K562 (cell line): ENCODE results near the gene GCGR. TPM values are rescaled to one million over a fixed set of nuclear protein-coding genes. Genes with fewer than 3 reads are reported as not detected.
A peak's percentile ranks its signal among the peaks of the same experiment; 100 is the strongest.

Experiments used
- ATAC-seq: fragments of 200-7000 bp; cut with Tn5 transposase; 3 replicates; pipeline ENCODE4 v1.9.1; 2020; ENCODE audit warnings: moderate library complexity
- BruUV-seq: library from RNA; stranded (reverse); fragments of 400-500 nt; replicated peaks from 2 replicates; lab custom pipeline; 2021; lab: Mats Ljungman, UMichigan
- CTCF ChIA-PET: fragments of 300-600 bp; formaldehyde crosslinking; extraction: SDS; loops from one replicate; lab custom pipeline; 2021; ENCODE audit warnings: low intra/inter-chr PET ratio; lab: Yijun Ruan, JAX
- POLR2A ChIA-PET: fragments of 300-600, 350-650 bp; sonication (Branson Sonifier 250); formaldehyde crosslinking; extraction: SDS; loops from one replicate; lab custom pipeline; 2021; ENCODE audit warnings: antibody characterized with exemption, inconsistent platforms; lab: Yijun Ruan, JAX
- DNase-seq, 4 experiments: peaks; one replicate each; pipeline versions ENCODE4 v3.0.0 to v3.0.0-alpha.2; 2011 to 2018; ENCODE audit warnings: low spot score in 3 of 4, mixed read lengths in 3 of 4; ENCODE audit errors: extremely low read depth in 1 of 4
- FAIRE-seq: peaks from 2 replicates; lab custom pipeline; 2011; peaks lifted over from hg19 to GRCh38; lab: Jason Lieb, UNC
- H2AFZ ChIP-seq: 2 replicates; pipeline ENCODE4 v1.6.0; 2011; ENCODE audit warnings: low read depth, low read length, control low read depth, inconsistent platforms
- H3K27ac ChIP-seq: fragments of 200-600 bp; 3 replicates; pipeline ENCODE4 v1.8.0; 2011; ENCODE audit warnings: low read depth, mild to moderate bottlenecking, control low read depth, inconsistent platforms, low read length, moderate library complexity, mixed read lengths; ENCODE audit errors: extremely low read depth
- H3K27me3 ChIP-seq, 2 experiments: fragments of 300-600 bp in 1 of 2; 2 replicates in 1 of 2; 3 replicates in 1 of 2; pipeline versions ENCODE4 v1.6.0 to v1.8.0; 2011; ENCODE audit warnings: inconsistent platforms in 2 of 2, low read length in 2 of 2, mild to moderate bottlenecking in 1 of 2, mixed read lengths in 1 of 2, moderate library complexity in 1 of 2; ENCODE audit not compliant: control insufficient read depth in 2 of 2, insufficient read depth in 2 of 2
- H3K36me3 ChIP-seq: fragments of 300-600 bp; 3 replicates; pipeline ENCODE4 v1.8.0; 2011; ENCODE audit warnings: mild to moderate bottlenecking, low read length, inconsistent platforms; ENCODE audit not compliant: control insufficient read depth, insufficient read depth
- H3K4me1 ChIP-seq, 2 experiments: fragments of 200-600 bp in 1 of 2; replicated peaks in 1 of 2; 2 replicates in 1 of 2; 3 replicates in 1 of 2; pipeline versions ENCODE4 v1.5.1 to v1.8.0; 2011; ENCODE audit warnings: inconsistent platforms in 2 of 2, low read length in 2 of 2, mild to moderate bottlenecking in 1 of 2, mixed read lengths in 1 of 2, moderate library complexity in 1 of 2; ENCODE audit not compliant: control insufficient read depth in 2 of 2, insufficient read depth in 2 of 2
- H3K4me2 ChIP-seq: 2 replicates; pipeline ENCODE4 v1.6.1; 2011; ENCODE audit warnings: low read length, control low read depth, inconsistent platforms, mixed read lengths; ENCODE audit not compliant: insufficient read depth
- H3K4me3 ChIP-seq: fragments of 200-600 bp; sonication (generic), shearing (Covaris generic); 2 replicates; pipeline ENCODE4 v1.5.1; 2016; ENCODE audit warnings: control low read depth, inconsistent platforms
- H3K79me2 ChIP-seq: fragments of 200-600 bp; 3 replicates; pipeline ENCODE4 v1.8.0; 2011; ENCODE audit warnings: low read length, inconsistent platforms; ENCODE audit not compliant: control insufficient read depth, insufficient read depth
- H3K9ac ChIP-seq, 2 experiments: 2 replicates each; pipeline versions ENCODE4 v1.6.0 to v1.6.1; 2011; ENCODE audit warnings: low read depth in 2 of 2, low read length in 2 of 2, control low read depth in 1 of 2, inconsistent platforms in 1 of 2, mild to moderate bottlenecking in 1 of 2, mixed read lengths in 1 of 2; ENCODE audit not compliant: insufficient read depth in 1 of 2
- H3K9me1 ChIP-seq: one replicate; pipeline ENCODE4 v1.6.0; 2011; ENCODE audit warnings: inconsistent platforms, mild to moderate bottlenecking, low read length, moderate library complexity; ENCODE audit not compliant: control insufficient read depth, insufficient read depth
- H3K9me3 ChIP-seq: replicated peaks from 2 replicates; pipeline ENCODE4 v1.5.1; 2011; ENCODE audit warnings: low read depth, low read length, inconsistent platforms; ENCODE audit not compliant: control insufficient read depth, insufficient read depth
- H4K20me1 ChIP-seq: replicated peaks from 2 replicates; pipeline ENCODE4 v1.6.1; 2011; ENCODE audit warnings: low read length, inconsistent platforms, mixed read lengths; ENCODE audit not compliant: control insufficient read depth, insufficient read depth
- BRCA1 ChIP-seq, 2 experiments: fragments of 450-650 bp in 1 of 2; sonication (generic) in 1 of 2; formaldehyde crosslinking in 1 of 2; IDR thresholded peaks; 2 replicates each; pipeline versions ENCODE4 v1.5.0 to v1.6.1; 2017 to 2020; ENCODE audit warnings: mild to moderate bottlenecking in 1 of 2, missing genetic modification reagents in 1 of 2
- CBFB ChIP-seq: sonication (generic); formaldehyde crosslinking; IDR thresholded peaks from 2 replicates; pipeline ENCODE4 v1.4.0; 2020; ENCODE audit warnings: mild to moderate bottlenecking, missing genetic modification reagents
- CBX1 ChIP-seq: sonication (generic); IDR thresholded peaks from 2 replicates; pipeline ENCODE4 v1.6.1; 2016; ENCODE audit warnings: antibody characterized with exemption, low read depth, mild to moderate bottlenecking
- EHMT2 ChIP-seq: fragments of 450-650 bp; IDR thresholded peaks from 2 replicates; pipeline ENCODE4 v1.6.1; 2018; ENCODE audit warnings: antibody characterized with exemption
- HOXB6 ChIP-seq: fragments of 250-450 bp; sonication (Bioruptor Pico); IDR thresholded peaks from 2 replicates; pipeline ENCODE4 v1.5.1; 2022; ENCODE audit warnings: mild to moderate bottlenecking, borderline replicate concordance
- NR2C1 ChIP-seq, 2 experiments: fragments of 450-650 bp; IDR thresholded peaks; 2 replicates each; pipeline ENCODE4 v1.6.1; 2017; ENCODE audit warnings: mild to moderate bottlenecking in 2 of 2, antibody characterized with exemption in 1 of 2, inconsistent platforms in 1 of 2, missing compliant biosample characterization in 1 of 2, missing genetic modification characterization in 1 of 2
- OTX1 ChIP-seq: fragments of 450-650 bp; formaldehyde crosslinking; IDR thresholded peaks from 2 replicates; pipeline ENCODE4 v1.4.0; 2022; ENCODE audit warnings: mild to moderate bottlenecking
- TBP ChIP-seq: optimal IDR thresholded peaks from 2 replicates; pipeline ENCODE3; 2011; ENCODE audit warnings: low read depth, low read length, improper control_type of control experiment
- ZC3H8 ChIP-seq: fragments of 450-650 bp; IDR thresholded peaks from 2 replicates; pipeline ENCODE4 v1.6.1; 2017
- ZNF586 ChIP-seq: fragments of 450-650 bp; formaldehyde crosslinking; conservative IDR thresholded peaks from 2 replicates; pipeline ENCODE4 v1.4.0; 2020; ENCODE audit warnings: mild to moderate bottlenecking, moderate library complexity
- WGBS: fragments of 100-300 bp; shearing (Covaris generic); methylation state at CpG from one replicate; pipeline ENCODE4 v1.1.6; 2016; ENCODE audit warnings: low coverage, mixed read lengths; ENCODE audit not compliant: insufficient coverage; ENCODE audit errors: missing lambda C conversion rate; 5-methylcytosine and 5-hydroxymethylcytosine counted together
- in situ Hi-C: fragments of 300-500 bp; cut with MboI; formaldehyde crosslinking; loops from 4 replicates; pipeline ENCODE4 v1.15.0; 2018; ENCODE audit warnings: inconsistent platforms, mixed read lengths
- intact Hi-C: fragments of 100-400 bp; cut with micrococcal nuclease; formaldehyde crosslinking; loops from 2 replicates; pipeline ENCODE4 v1.14.2; 2022
- polyA plus RNA-seq, 8 experiments: library from polyadenylated mRNA; depleted of rRNA in 4 of 8; stranded (reverse) in 5 of 8; unstranded in 3 of 8; fragments of >200 nt; fragmentation: Nextera tagmentation in 2 of 8; fragmentation: Illumina TruSeq in 1 of 8; extraction: Ambion mirVana in 2 of 8; extraction: Trizol in 1 of 8; gene quantifications; 2 replicates each; pipeline versions ENCODE4 v1.2.1 to v1.2.3, GENCODE V29; 2011 to 2014; ENCODE audit warnings: inconsistent platforms in 1 of 8, missing spikeins in 1 of 8
- total RNA-seq, 7 experiments: library from RNA; depleted of rRNA in 6 of 7; stranded (reverse); fragments of >200 nt in 6 of 7; fragmentation: Illumina TruSeq in 2 of 7; extraction: Trizol in 2 of 7; gene quantifications; 2 replicates each; pipeline versions ENCODE4 v1.2.1 to v1.2.3, GENCODE V29; 2011 to 2021; ENCODE audit warnings: low replicate concordance in 1 of 7
- TF ChIP-seq, protein P1 (sequence below): fragments of 450-650 bp; IDR thresholded peaks from 2 replicates; pipeline ENCODE4 v1.6.1; 2016; ENCODE audit warnings: low read depth
- TF ChIP-seq, protein P2 (sequence below): sonication (generic); formaldehyde crosslinking; IDR thresholded peaks from 2 replicates; pipeline ENCODE4 v1.8.0; 2023; ENCODE audit warnings: mild to moderate bottlenecking, missing genetic modification reagents

Gene GCGR
- total and polyA plus RNA-seq, 9 of the 15 experiments (the other 6 are each of a cell fraction or from before 2014, with no cell fraction given) = not detected

DNA sequence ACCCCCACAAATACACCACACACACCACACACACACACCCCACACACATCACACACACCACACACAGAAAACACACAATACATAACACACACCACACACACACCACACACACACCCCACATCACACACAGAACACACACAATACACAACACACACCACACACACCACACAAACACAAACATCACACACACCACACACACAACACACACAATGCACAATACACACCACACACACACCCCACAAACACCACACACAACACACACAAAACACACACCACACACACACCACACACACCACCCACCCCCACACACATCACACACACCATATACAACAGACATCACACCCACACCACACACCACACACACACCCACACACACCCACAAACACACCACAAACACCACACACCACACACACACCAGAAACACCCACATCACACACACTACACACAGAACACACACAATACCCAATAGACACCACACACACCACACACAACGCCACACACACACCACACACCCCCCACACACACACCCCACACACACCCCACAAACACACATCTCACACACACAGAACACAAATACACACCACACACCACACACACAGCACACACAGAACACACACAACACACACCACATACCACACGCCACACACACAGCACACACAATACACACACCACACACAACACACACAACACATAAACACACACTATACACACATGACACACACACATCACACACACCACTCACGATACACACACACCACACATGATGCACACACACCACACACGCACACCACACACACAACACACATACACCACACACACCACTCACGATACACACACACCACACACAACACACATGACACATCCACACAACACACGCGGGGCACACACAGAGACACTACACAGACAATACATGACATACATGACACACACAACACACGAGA lies 11.0 kb upstream of the GCGR start:
- no TSS peak for BruUV-seq
- Histone ChIP-seq H3K4me1 (peaks cover 0 to 13% of the 10 kb centered on the region in 2 experiments; a peak in 2 of 5 replicates), H3K36me3 (no peaks in the 10 kb centered on the region; the same call in 2 of the 3 replicates), H3K9me3 (no peaks in the 10 kb centered on the region), H3K79me2 (no peaks in the 10 kb centered on the region), H3K27ac (no peak overlapping the region; the same call in 2 of the 3 replicates), H3K9ac (no peak overlapping the region), H3K4me3 (no peak overlapping the region), H2AFZ (no peak overlapping the region), H3K9me1 (peaks cover 5% of the 10 kb centered on the region), H4K20me1 (no peaks in the 10 kb centered on the region), H3K4me2 (no peak overlapping the region), H3K27me3 (no peaks in the 10 kb centered on the region)
- in situ Hi-C loops (no loop called here), intact Hi-C loops (no loop called here)
- ATAC-seq (no peak), FAIRE-seq (no peak), DNase-seq (no peak)
- CTCF ChIA-PET = no interaction called here
- POLR2A ChIA-PET = no interaction called here
- 61% methylated on average over 7 of the region's 8 CpGs for WGBS
- TF ChIP-seq, protein P1, sequence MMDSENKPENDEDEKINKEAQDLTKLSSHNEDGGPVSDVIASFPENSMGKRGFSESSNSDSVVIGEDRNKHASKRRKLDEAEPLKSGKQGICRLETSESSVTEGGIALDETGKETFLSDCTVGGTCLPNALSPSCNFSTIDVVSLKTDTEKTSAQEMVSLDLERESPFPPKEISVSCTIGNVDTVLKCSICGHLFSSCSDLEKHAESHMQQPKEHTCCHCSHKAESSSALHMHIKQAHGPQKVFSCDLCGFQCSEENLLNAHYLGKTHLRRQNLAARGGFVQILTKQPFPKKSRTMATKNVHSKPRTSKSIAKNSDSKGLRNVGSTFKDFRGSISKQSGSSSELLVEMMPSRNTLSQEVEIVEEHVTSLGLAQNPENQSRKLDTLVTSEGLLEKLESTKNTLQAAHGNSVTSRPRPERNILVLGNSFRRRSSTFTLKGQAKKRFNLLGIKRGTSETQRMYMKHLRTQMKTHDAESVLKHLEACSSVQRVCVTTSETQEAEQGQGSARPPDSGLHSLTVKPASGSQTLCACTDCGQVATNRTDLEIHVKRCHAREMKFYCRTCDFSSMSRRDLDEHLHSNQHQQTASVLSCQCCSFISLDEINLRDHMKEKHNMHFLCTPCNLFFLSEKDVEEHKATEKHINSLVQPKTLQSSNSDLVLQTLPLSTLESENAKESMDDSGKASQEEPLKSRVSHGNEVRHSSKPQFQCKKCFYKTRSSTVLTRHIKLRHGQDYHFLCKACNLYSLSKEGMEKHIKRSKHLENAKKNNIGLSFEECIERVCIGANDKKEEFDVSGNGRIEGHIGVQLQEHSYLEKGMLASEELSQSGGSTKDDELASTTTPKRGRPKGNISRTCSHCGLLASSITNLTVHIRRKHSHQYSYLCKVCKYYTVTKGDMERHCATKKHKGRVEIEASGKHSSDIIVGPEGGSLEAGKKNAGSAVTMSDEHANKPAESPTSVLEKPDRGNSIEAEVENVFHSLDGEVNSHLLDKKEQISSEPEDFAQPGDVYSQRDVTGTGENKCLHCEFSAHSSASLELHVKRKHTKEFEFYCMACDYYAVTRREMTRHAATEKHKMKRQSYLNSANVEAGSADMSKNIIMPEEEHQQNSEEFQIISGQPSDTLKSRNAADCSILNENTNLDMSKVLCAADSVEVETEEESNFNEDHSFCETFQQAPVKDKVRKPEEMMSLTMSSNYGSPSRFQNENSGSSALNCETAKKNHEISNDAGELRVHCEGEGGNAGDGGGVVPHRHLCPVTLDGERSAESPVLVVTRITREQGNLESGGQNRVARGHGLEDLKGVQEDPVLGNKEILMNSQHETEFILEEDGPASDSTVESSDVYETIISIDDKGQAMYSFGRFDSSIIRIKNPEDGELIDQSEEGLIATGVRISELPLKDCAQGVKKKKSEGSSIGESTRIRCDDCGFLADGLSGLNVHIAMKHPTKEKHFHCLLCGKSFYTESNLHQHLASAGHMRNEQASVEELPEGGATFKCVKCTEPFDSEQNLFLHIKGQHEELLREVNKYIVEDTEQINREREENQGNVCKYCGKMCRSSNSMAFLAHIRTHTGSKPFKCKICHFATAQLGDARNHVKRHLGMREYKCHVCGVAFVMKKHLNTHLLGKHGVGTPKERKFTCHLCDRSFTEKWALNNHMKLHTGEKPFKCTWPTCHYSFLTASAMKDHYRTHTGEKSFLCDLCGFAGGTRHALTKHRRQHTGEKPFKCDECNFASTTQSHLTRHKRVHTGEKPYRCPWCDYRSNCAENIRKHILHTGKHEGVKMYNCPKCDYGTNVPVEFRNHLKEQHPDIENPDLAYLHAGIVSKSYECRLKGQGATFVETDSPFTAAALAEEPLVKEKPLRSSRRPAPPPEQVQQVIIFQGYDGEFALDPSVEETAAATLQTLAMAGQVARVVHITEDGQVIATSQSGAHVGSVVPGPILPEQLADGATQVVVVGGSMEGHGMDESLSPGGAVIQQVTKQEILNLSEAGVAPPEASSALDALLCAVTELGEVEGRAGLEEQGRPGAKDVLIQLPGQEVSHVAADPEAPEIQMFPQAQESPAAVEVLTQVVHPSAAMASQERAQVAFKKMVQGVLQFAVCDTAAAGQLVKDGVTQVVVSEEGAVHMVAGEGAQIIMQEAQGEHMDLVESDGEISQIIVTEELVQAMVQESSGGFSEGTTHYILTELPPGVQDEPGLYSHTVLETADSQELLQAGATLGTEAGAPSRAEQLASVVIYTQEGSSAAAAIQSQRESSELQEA = peak; percentile 42; the same call in 1 of the 2 replicates
- TF ChIP-seq NR2C1 (IDR thresholded peaks at IDR 0.05) = 0 out of 2 replicates have a peak, but pooled peaks have one; percentile 13
- TF ChIP-seq NR2C1 (tag; IDR thresholded peaks at IDR 0.05) = no peak
- peak; percentile 3; the same call in 1 of the 2 replicates for TF ChIP-seq OTX1 (CRISPR knock-in tag)
- TF ChIP-seq, protein P2, sequence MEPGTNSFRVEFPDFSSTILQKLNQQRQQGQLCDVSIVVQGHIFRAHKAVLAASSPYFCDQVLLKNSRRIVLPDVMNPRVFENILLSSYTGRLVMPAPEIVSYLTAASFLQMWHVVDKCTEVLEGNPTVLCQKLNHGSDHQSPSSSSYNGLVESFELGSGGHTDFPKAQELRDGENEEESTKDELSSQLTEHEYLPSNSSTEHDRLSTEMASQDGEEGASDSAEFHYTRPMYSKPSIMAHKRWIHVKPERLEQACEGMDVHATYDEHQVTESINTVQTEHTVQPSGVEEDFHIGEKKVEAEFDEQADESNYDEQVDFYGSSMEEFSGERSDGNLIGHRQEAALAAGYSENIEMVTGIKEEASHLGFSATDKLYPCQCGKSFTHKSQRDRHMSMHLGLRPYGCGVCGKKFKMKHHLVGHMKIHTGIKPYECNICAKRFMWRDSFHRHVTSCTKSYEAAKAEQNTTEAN (CRISPR knock-in tag) = no peak
- no peak for TF ChIP-seq ZNF586 (CRISPR knock-in tag)
- TF ChIP-seq CBX1 = peak; percentile 69
- peak; percentile 50; the same call in 1 of the 2 replicates for TF ChIP-seq EHMT2
- no peak for TF ChIP-seq HOXB6 (CRISPR knock-in tag)
- TF ChIP-seq ZC3H8 = peak; percentile 61; the same call in 1 of the 2 replicates
- 0 out of 2 replicates have a peak, but pooled peaks have one; percentile 15 for TF ChIP-seq CBFB
- TF ChIP-seq TBP = no peak
- no peak for TF ChIP-seq BRCA1 (IDR thresholded peaks at IDR 0.05)
- 0 out of 2 replicates have a peak, but pooled peaks have one; percentile 74 for TF ChIP-seq BRCA1 (CRISPR knock-in tag; IDR thresholded peaks at IDR 0.05)
